OCI-LY7 (cell line): Measurements from ENCODE around the gene DTNA. TPM values are rescaled to one million over a fixed set of nuclear protein-coding genes. Genes with fewer than 3 reads are reported as not detected.

ENCODE experiments used
- BruUV-seq: library from RNA; stranded (reverse); fragments of 400-500 nt; replicated peaks from 2 replicates; lab custom pipeline; 2021; lab: Mats Ljungman, UMichigan
- CTCF ChIA-PET: fragments of 300-600 bp; sonication (Branson Sonifier 250); formaldehyde crosslinking; loops from one replicate; lab custom pipeline; 2022; ENCODE audit warnings: antibody characterized with exemption; ENCODE audit not compliant: unreplicated experiment; lab: Charles Lee
- POLR2A ChIA-PET: fragments of 300-600 bp; sonication (Branson Sonifier 250); formaldehyde crosslinking; loops from one replicate; lab custom pipeline; 2022; ENCODE audit warnings: antibody characterized with exemption; lab: Charles Lee
- DNase-seq: peaks from one replicate; pipeline ENCODE4 v3.0.0-alpha.2; 2015; ENCODE audit warnings: low spot score
- H2AFZ ChIP-seq: fragments of 200-600 bp; sonication (generic), shearing (Covaris generic); 2 replicates; pipeline ENCODE4 v1.6.1; 2014; ENCODE audit warnings: mild to moderate bottlenecking, antibody characterized with exemption, low read length, moderate library complexity
- H3K27ac ChIP-seq: fragments of 200-600 bp; sonication (generic); 2 replicates; pipeline ENCODE4 v1.5.1; 2014; ENCODE audit warnings: mixed run types, low read depth, mild to moderate bottlenecking, moderate library complexity, low read length, inconsistent platforms; ENCODE audit not compliant: poor library complexity, severe bottlenecking
- H3K36me3 ChIP-seq: fragments of 200-600 bp; sonication (generic); 2 replicates; pipeline ENCODE4 v1.6.1; 2014; ENCODE audit warnings: mild to moderate bottlenecking, antibody characterized with exemption, low read length, moderate library complexity, mixed read lengths; ENCODE audit not compliant: insufficient read depth
- H3K4me1 ChIP-seq: fragments of 200-600 bp; sonication (generic); 2 replicates; pipeline ENCODE4 v1.5.1; 2014; ENCODE audit warnings: mild to moderate bottlenecking, low read length; ENCODE audit not compliant: insufficient read depth, poor library complexity, severe bottlenecking
- H3K4me2 ChIP-seq: fragments of 200-600 bp; sonication (generic); 2 replicates; pipeline ENCODE4 v1.6.1; 2014; ENCODE audit warnings: mild to moderate bottlenecking, low read length
- H3K4me3 ChIP-seq: fragments of 200-600 bp; sonication (generic); 2 replicates; pipeline ENCODE4 v1.5.1; 2014; ENCODE audit warnings: mild to moderate bottlenecking, low read depth, low read length; ENCODE audit not compliant: poor library complexity, severe bottlenecking
- H3K79me2 ChIP-seq: fragments of 200-600 bp; sonication (generic); 2 replicates; pipeline ENCODE4 v1.6.1; 2016; ENCODE audit warnings: low read depth, mild to moderate bottlenecking, low read length, moderate library complexity, mixed read lengths; ENCODE audit not compliant: insufficient read depth
- H3K9me2 ChIP-seq: fragments of 200-600 bp; sonication (generic); 2 replicates; pipeline ENCODE4 v1.6.1; 2016; ENCODE audit warnings: mild to moderate bottlenecking, low read length, mixed read lengths; ENCODE audit not compliant: insufficient read depth
- H3K9me3 ChIP-seq: fragments of 200-600 bp; sonication (generic); 2 replicates; pipeline ENCODE4 v1.6.1; 2014; ENCODE audit warnings: mild to moderate bottlenecking, mixed run types, low read length, mixed read lengths
- H4K20me1 ChIP-seq: fragments of 200-600 bp; sonication (generic); 2 replicates; pipeline ENCODE4 v1.6.1; 2014; ENCODE audit warnings: mild to moderate bottlenecking, antibody characterized with exemption, low read length, moderate library complexity, mixed read lengths; ENCODE audit not compliant: insufficient read depth
- EZH2phosphoT487 ChIP-seq: fragments of 200-600 bp; sonication (generic); IDR thresholded peaks from 2 replicates; pipeline ENCODE4 v1.6.1; 2018; ENCODE audit warnings: low read depth, borderline replicate concordance, mild to moderate bottlenecking, mixed run types, antibody characterized with exemption, low read length, moderate library complexity, mixed read lengths
- intact Hi-C: fragments of 100-400 bp; cut with micrococcal nuclease; formaldehyde crosslinking; loops from one replicate; pipeline ENCODE4 v1.10.0; 2022; ENCODE audit not compliant: unreplicated experiment
- total RNA-seq, 2 experiments: library from RNA; depleted of rRNA in 1 of 2; stranded (reverse); fragments of >200 nt in 1 of 2; shearing (Covaris generic) in 1 of 2; gene quantifications; 2 replicates each; pipeline ENCODE4 v1.2.3, GENCODE V29; 2014 to 2022
- TF ChIP-seq, protein P1 (sequence below): fragments of 200-600 bp; sonication (generic); conservative IDR thresholded peaks from 2 replicates; pipeline ENCODE4 v1.5.1; 2014; ENCODE audit warnings: mild to moderate bottlenecking, antibody characterized with exemption, low read length, moderate library complexity, mixed read lengths

The DTNA gene
- total RNA-seq, 2 experiments from 2014 or later: 0.16 TPM; not detected in 1

- Histone ChIP-seq H3K9me3 (no peaks in the 10 kb centered on the region), H3K36me3 (no peaks in the 10 kb centered on the region), H3K4me2 (no peak overlapping the region), H3K79me2 (no peaks in the 10 kb centered on the region), H3K4me3 (no peak overlapping the region), H3K27ac (no peak overlapping the region), H4K20me1 (no peaks in the 10 kb centered on the region), H3K4me1 (no peaks in the 10 kb centered on the region), H2AFZ (no peak overlapping the region), H3K9me2 (no peaks in the 10 kb centered on the region)
- no peak for DNase-seq
- ChIA-PET POLR2A (no interaction called here), CTCF (no interaction called here)
- BruUV-seq: no TSS peak
- intact Hi-C loops: no loop called here
- TF ChIP-seq EZH2phosphoT487: no peak
- TF ChIP-seq, protein P1, sequence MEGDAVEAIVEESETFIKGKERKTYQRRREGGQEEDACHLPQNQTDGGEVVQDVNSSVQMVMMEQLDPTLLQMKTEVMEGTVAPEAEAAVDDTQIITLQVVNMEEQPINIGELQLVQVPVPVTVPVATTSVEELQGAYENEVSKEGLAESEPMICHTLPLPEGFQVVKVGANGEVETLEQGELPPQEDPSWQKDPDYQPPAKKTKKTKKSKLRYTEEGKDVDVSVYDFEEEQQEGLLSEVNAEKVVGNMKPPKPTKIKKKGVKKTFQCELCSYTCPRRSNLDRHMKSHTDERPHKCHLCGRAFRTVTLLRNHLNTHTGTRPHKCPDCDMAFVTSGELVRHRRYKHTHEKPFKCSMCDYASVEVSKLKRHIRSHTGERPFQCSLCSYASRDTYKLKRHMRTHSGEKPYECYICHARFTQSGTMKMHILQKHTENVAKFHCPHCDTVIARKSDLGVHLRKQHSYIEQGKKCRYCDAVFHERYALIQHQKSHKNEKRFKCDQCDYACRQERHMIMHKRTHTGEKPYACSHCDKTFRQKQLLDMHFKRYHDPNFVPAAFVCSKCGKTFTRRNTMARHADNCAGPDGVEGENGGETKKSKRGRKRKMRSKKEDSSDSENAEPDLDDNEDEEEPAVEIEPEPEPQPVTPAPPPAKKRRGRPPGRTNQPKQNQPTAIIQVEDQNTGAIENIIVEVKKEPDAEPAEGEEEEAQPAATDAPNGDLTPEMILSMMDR: no peak
Measured at GRCh38 chr18:34803877-34804400, 93.8 kb downstream of the DTNA start.

DNA sequence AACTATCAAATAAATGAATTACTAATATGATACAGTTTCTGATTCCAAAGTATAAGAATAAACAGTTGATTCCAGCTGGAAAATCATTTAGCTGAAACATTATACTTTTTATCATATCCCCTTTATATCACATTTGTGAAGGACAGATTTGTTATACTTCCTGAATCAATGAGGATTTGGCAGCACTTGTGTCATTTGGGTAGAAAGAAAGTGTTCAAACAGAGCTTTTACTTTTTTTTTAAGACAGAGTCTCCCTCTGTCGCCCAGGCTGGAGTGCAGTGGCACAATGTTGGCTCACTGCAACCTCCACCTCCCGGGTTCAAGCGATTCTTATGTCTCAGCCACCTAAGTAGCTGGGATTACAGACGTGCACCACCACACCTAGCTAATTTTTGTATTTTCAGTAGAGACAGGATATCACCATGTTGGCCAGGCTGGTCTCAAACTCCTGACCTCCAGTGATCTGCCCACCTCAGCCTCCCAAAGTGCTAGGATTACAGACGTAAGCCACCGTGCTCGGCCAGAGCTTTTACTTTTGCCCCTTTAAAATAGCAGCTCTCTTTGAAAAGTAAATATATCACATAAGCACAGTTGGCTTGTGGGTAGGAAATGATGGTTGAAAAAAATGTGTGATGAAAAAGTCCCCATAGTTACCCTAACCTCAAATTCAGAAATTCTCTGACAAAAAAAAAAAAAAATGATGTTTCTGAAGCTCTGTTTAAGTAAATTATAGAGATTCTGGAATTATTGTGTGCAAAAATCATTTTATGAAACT lies 95.2 kb downstream of the DTNA start:
- BruUV-seq: no TSS peak

More for the DNA sequence above, 95.2 kb downstream of the DTNA start:
- Histone ChIP-seq H3K79me2 (no peaks in the 10 kb centered on the region), H4K20me1 (no peaks in the 10 kb centered on the region), H3K36me3 (no peaks in the 10 kb centered on the region), H2AFZ (no peak overlapping the region), H3K9me3 (no peaks in the 10 kb centered on the region), H3K27ac (no peak overlapping the region), H3K4me3 (no peak overlapping the region), H3K4me1 (no peaks in the 10 kb centered on the region), H3K9me2 (no peaks in the 10 kb centered on the region), H3K4me2 (no peak overlapping the region)
- no peak for DNase-seq
- TF ChIP-seq, protein P1: no peak
- no peak for TF ChIP-seq EZH2phosphoT487
- intact Hi-C loops: no loop called here
- POLR2A ChIA-PET: no interaction called here
- CTCF ChIA-PET: no interaction called here
